Measurements from ENCODE around the gene LRRC23.
"Not testable (repeated sequence)": the region's sequence is repeated elsewhere in the genome, so short reads cannot be mapped to it uniquely, and the experiment has no call there.

Gene LRRC23

GRCh38 chr12:6872073-6873048, 32.3 kb upstream of the LRRC23 start:
- in situ Hi-C loops (cut with HindIII; ENCODE audit: low sequenced_read_pairs): no loop called here

GRCh38 chr12:6873094-6874014, 31.3 kb upstream of the LRRC23 start, which contains the start of gene SPSB2:
Gene SPSB2 (minus strand): TSS chr12:6873303. CDS start chr12:6872901, 402 bp downstream.
- in situ Hi-C loops (cut with HindIII; ENCODE audit: low sequenced_read_pairs): no loop called here

DNA sequence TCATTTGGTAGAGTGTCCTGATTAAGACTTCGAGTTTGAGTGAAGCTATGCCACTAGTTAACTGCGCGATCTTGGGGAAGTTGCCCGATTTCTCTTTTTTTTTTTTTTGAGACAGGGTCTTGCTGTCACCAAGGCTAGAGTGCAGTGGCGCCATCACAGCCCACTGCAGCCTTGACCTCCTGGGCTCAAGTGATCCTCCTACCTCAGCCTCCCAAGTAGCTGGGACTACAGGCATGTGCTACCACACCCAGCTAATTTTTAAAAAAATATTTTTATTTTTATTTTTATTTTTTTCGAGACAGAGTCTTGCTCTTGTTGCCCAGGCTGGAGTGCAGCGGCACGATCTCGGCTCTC, 30.6 kb upstream of the LRRC23 start:
- in situ Hi-C loops (cut with HindIII; ENCODE audit: low sequenced_read_pairs): not testable (repeated sequence)

DNA sequence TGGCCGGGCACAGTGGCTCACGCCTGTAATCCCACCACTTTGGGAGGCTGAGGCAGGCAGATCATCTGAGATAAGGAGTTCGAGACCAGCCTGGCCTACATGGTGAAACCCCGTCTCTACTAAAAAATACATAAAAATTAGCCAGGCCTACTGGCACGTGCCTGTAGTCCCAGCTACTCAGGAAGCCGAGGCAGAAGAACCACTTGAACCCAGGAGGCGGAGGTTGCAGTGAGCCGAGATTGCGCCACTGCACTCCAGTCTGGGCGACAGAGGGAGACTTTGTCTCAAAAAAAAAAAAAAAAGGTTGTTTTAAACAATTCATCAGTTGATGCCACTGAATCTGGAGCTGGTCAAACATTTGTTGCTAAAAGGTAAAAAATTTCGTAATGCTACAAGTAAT, 24.8 kb upstream of the LRRC23 start:
- in situ Hi-C loops (cut with HindIII; ENCODE audit: low sequenced_read_pairs): not testable (repeated sequence)

DNA sequence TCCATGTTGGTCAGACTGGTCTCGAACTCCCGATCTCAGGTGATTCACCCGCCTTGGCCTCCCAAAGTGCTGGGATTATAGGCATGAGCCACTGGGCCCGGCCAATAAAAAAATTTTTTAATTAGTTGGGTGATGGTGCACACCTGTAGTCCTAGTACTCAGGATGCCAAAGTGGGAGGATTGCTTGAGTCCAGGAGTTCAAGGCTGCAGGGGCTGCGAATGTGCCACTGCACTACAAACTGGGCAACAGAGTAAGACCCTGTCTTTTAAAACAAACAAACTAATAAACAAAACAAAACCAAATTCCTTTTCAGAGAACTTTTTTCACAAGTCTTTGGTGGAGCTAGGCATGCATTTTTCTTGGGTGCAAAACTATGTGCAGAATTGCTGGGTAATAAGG, 21.4 kb upstream of the LRRC23 start:
- in situ Hi-C loops (cut with HindIII; ENCODE audit: low sequenced_read_pairs): no loop called here

DNA sequence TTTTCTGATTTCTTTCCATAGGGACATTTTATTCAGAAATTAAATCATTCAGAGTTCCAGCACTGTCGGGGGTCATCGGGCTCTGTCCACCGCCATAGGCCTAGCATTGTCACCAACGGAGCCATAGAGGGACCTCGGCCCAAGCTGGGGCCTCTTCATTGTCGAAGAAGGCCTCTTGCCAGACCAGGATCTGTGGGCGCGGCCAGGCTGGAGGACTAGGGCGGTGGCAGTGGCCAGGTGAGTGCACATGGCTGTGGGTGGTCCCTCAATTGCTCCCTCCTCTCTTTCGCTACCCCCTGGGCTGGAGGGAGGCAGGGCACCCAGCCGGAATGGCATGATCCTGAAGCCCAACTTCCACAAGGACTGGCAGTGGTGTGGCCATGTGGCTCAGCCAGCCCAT, 20.9 kb upstream of the LRRC23 start:
- in situ Hi-C loops (cut with HindIII; ENCODE audit: low sequenced_read_pairs): no loop called here

GRCh38 chr12:6884539-6884938, 20.1 kb upstream of the LRRC23 start:
- in situ Hi-C loops (cut with HindIII; ENCODE audit: low sequenced_read_pairs): no loop called here

DNA sequence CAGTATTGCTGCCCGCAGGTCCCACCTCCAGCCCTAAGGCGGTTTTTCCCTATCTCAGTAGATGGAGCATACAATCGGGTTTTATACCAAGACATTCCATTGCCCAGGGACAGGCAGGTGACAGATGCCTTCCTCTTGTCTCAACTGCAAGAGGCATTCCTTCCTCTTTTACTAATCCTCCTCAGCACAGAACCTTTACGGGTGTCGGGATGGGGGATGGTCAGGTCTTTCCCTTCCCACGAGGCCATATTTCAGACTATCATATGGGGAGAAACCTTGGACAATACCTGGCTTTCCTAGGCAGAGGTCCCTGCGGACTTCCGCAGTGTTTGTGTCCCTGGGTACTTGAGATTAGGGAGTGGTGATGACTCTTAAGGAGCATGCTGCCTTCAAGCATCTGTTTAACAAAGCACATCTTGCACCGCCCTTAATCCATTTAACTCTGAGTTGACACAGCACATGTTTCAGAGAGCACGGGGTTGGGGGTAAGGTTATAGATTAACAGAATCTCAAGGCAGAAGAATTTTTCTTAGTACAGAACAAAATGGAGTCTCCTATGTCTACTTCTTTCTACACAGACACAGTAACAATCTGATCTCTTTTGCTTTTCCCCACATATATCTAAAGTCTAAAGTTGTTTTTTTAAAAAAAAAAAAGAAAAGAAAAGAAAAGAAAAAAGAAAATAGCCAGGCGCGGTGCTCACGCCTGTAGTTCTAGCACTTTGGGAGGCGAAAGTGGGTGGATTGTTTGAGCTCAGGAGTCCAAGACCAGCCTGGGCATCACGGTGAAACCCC, 18.2 kb upstream of the LRRC23 start:
- in situ Hi-C loops (cut with HindIII; ENCODE audit: low sequenced_read_pairs): loop anchor here (5.0 kb wide), 1 partner anchor 41 kb away; the partner anchor contains the start of gene ATN1

DNA sequence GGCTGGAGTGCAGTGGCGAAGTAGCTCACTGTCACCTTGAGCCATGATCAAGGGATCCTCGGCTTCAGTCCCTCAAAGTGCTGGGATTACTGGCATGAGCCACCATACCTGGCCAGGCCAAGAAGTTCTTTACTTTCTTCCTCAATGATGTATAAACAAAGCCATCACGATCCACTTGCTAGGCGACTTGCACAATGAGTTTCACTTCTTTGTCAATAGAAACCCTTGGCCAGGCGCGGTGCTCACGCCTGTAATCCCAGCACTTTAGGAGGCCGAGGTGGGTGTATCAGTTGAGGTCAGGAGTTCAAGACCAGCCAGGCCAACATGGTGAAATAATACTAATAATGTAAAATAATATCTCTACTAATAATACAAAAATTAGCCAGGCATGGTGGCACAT, 17.2 kb upstream of the LRRC23 start:
- in situ Hi-C loops (cut with HindIII; ENCODE audit: low sequenced_read_pairs): loop anchor here (5.0 kb wide), 1 partner anchor 40 kb away; the partner anchor contains the start of gene ATN1

GRCh38 chr12:6888360-6888759, 16.3 kb upstream of the LRRC23 start:
- in situ Hi-C loops (cut with HindIII; ENCODE audit: low sequenced_read_pairs): loop anchor here (5.0 kb wide), 1 partner anchor 39 kb away; the partner anchor contains the start of gene ATN1

- in situ Hi-C loops (cut with HindIII; ENCODE audit: low sequenced_read_pairs): loop anchor here (5.0 kb wide), 1 partner anchor 39 kb away; the partner anchor contains the start of gene ATN1
Measured at GRCh38 chr12:6888794-6889193, 15.8 kb upstream of the LRRC23 start.

DNA sequence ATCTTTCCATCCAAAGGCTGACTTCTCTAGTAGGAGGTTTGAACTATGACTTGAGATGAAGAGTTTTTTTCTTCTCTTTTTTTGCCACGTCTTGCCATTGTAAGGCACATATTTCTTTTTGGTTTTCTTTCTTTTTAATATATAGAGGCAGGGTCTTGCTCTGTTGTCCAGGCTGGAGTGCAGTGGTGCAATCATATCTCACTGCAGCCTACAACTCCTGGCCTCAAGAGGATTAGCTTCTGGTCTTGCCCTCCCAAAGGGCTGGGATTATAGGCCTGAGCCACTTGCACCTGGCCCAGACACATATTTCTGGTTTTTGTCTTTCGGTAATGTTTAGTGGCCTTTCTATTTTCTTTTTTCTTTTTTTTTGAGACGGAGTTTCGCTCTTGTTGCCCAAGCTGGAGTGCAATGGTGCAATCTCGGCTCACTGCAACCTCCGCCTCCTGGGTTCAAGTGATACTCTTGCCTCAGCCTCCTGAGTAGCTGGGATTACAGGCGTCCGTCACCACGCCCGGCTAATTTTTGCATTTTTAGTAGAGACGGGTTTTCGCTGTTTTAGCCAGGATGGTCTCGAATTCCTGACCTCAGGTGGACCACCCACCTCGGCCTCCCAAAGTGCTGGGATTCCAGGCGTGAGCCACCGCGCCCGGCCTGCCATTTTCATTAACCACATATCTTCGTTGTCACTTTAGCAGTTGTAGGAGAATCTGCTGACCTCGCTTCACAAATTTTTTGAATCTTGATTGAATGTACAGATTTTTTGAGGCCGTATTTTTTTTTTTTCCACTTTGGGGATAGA, 14.6 kb upstream of the LRRC23 start:
- in situ Hi-C loops (cut with HindIII; ENCODE audit: low sequenced_read_pairs): loop anchor here (5.0 kb wide), 1 partner anchor 37 kb away; the partner anchor contains the start of gene ATN1

- in situ Hi-C loops (cut with HindIII; ENCODE audit: low sequenced_read_pairs): no loop called here
Measured at GRCh38 chr12:6890789-6891645, 13.6 kb upstream of the LRRC23 start.

- in situ Hi-C loops (cut with HindIII; ENCODE audit: low sequenced_read_pairs): no loop called here
Measured at GRCh38 chr12:6891646-6892001, 13.0 kb upstream of the LRRC23 start.

DNA sequence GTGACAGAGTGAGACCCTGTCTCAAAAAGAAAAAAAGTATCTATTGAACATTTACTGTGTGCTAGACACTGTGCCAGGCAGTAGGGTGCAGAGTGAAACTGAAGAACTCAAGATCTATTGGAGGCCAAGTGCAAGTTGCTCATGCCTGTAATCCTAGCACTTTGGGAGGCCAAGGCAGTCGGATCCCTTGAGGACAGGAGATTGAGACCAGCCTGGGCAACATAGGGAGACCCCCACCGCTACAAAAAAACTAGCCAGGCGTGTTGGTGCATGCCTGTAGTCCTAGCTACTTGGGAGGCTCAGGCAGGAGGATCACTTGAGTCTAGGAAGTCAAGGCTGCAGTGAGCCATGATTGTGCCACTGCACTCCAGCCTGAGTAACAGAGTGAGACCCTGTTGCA, 11.9 kb upstream of the LRRC23 start:
- in situ Hi-C loops (cut with HindIII; ENCODE audit: low sequenced_read_pairs): not testable (repeated sequence)

- in situ Hi-C loops (cut with HindIII; ENCODE audit: low sequenced_read_pairs): no loop called here
Measured at GRCh38 chr12:6894321-6894720, 10.3 kb upstream of the LRRC23 start.

DNA sequence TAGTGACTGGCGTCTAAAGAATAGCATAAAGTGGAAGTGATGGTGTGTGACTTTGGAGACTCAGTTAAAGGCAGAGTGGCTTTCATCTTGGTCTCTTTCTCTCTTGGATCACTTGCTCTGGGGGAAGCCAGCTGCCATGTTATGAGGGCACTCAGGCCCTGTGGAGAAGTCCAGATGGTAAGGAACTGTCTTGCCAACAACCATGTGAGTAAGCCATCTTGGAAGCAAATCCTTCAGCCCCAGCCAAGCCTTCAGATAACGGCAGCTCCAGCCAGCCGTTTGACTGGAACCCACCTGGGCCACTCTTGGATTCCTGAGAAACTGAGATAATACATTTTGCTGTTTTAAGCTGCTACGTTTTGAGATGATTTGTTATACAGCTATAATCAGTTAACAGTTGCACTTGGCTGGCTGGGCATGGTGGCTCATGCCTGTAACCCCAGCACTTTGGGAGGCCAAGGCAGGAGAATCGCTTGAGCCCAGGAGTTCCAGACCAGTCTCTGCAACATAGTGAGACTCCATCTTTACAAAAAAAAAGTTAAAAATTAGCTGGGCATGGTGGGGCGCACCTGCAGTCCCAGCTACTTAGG, 7.7 kb upstream of the LRRC23 start:
- in situ Hi-C loops (cut with HindIII; ENCODE audit: low sequenced_read_pairs): no loop called here

- in situ Hi-C loops (cut with HindIII; ENCODE audit: low sequenced_read_pairs): no loop called here
Measured at GRCh38 chr12:6899427-6899826, 5.2 kb upstream of the LRRC23 start.

Data from endothelial cell of hepatic sinusoid (primary cell).